Keratinocyte (primary cell): Measurements from ENCODE around the gene ACO2.

Source experiments
- CTCF ChIP-seq, 3 experiments: IDR thresholded peaks in 1 of 3; conservative IDR thresholded peaks in 1 of 3; optimal IDR thresholded peaks in 1 of 3; 2 replicates in 2 of 3; 3 replicates in 1 of 3; pipeline versions ENCODE3 to v1.5.1; 2011; ENCODE audit warnings: low read length in 3 of 3, mild to moderate bottlenecking in 3 of 3, moderate library complexity in 2 of 3, control low read depth in 1 of 3, inconsistent platforms in 1 of 3; ENCODE audit not compliant: insufficient read depth in 2 of 3; ENCODE audit errors: extremely low read depth in 1 of 3
- EZH2 ChIP-seq: IDR thresholded peaks from one replicate; pipeline ENCODE4 v1.6.1; 2012; ENCODE audit warnings: inconsistent platforms, mild to moderate bottlenecking, low read length, moderate library complexity

DNA sequence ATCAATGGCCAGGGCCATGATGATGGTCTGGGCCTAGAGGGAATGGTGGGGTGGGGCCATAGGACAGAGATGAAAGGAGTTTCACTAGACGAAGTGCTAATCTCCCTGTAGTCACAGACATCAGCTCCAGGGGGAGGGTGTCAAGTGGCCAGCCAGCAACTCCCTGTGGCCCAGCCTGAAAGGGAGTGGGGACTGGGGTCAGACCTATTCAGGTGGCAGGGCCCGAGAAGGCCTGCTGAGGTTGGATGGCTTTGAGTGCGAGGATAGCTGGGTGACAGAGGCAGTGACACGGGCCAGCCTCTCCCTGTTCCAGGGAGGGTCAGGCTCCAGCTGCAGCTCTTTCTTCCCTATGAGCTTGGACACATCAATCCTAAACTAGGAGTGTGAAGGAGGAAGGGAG, 33.4 kb upstream of the ACO2 start:
- TF ChIP-seq EZH2 (no peak), CTCF (optimal IDR thresholded peaks at IDR 0.05 in 1 of 3, IDR thresholded peaks at IDR 0.05 in 1 of 3, conservative IDR thresholded peaks at IDR 0.05 in 1 of 3; ENCODE audit: extremely low read depth in 1 of 3, insufficient read depth in 2 of 3, low read length in 3 of 3) (no peak)
